HG02588 (cell line): ENCODE data around the gene GLS2.
"Not testable (repeated sequence)": the region's sequence is repeated elsewhere in the genome, so short reads cannot be mapped to it uniquely, and the experiment has no call there.

Experiments used
- ATAC-seq: cut with Tn5 transposase; IDR thresholded peaks from one replicate; pipeline ENCODE4 v1.9.1; 2021; ENCODE audit warnings: mild to moderate bottlenecking, moderate library complexity; ENCODE audit not compliant: unreplicated experiment

GLS2 gene

GRCh38 chr12:56493409-56494105 lies 5.6 kb upstream of the GLS2 start:
- not testable (repeated sequence) for ATAC-seq

GRCh38 chr12:56490360-56490759 lies 2.4 kb upstream of the GLS2 start:
- no peak for ATAC-seq

DNA sequence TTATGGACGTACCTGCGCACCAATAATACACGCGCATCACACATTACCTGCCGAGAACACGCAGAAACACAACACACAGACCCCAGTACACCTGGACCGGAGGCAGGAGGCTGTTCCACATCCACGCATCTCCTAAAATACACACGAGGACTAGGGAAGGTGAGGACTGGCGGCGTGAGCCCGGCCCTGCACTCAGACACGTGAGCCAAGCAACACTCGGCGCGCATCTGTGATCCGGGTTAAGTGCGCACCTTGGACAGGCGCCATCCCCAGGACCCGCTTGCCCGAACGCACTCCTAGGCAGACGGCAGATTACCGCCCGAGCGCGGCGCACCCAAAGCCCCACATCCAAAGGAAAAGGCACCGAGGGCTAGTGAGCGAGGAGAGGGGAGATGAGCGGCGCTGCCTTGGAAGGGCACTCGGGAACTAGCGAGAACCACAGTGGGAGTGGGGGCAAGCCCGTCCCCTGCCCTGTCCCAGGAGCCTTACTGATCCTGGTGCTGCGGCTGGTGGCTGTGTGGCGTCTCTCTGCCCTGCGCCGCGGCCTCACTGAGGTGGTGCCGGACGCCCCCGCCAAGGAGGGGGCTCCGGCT lies 417 bp downstream of the GLS2 start:
- peak; percentile 13 for ATAC-seq

- no peak for ATAC-seq
Measured at GRCh38 chr12:56486694-56487093, 1.3 kb downstream of the GLS2 start.

GRCh38 chr12:56484566-56484965 lies 3.4 kb downstream of the GLS2 start:
- no peak for ATAC-seq

- ATAC-seq = no peak
Measured at GRCh38 chr12:56479625-56480024, 8.3 kb downstream of the GLS2 start.

- ATAC-seq = no peak
Measured at GRCh38 chr12:56477521-56478225, 10.3 kb downstream of the GLS2 start.

DNA sequence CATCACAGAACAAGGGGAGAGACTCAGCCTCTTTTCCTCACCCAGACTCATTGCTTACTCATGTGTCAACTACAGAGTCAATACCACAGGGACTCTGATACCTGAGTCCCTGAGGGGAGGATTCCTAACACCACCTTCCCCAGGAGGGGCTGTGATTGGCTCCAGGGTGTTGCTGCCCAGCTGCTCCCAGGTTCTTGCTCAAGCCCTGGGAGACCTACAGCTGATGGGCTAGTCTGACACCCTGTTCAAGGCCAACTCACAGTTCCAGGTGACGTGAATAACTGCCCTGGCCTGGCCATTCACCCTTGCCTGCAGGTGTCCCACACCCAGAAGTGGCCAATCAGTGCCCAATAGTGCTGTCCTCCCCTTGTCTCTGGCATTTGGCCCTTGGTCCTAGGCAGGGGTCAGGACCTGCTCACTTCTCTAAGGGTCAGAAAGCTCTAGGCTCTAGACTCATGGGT lies 11.0 kb downstream of the GLS2 start:
- no peak for ATAC-seq

- ATAC-seq = no peak
Measured at GRCh38 chr12:56476143-56476542, 11.8 kb downstream of the GLS2 start.

- no peak for ATAC-seq
Measured at GRCh38 chr12:56474389-56474788, 13.6 kb downstream of the GLS2 start.

- no peak for ATAC-seq
Measured at GRCh38 chr12:56469007-56469930, 18.7 kb downstream of the GLS2 start.

GRCh38 chr12:56468216-56469006 lies 19.6 kb downstream of the GLS2 start, which contains the start of gene SPRYD4:
Gene SPRYD4 (plus strand): TSS chr12:56468578. CDS start chr12:56468592, 14 bp downstream.
- ATAC-seq = peak; percentile 87

GRCh38 chr12:56462565-56462964 lies 25.4 kb downstream of the GLS2 start:
- no peak for ATAC-seq

DNA sequence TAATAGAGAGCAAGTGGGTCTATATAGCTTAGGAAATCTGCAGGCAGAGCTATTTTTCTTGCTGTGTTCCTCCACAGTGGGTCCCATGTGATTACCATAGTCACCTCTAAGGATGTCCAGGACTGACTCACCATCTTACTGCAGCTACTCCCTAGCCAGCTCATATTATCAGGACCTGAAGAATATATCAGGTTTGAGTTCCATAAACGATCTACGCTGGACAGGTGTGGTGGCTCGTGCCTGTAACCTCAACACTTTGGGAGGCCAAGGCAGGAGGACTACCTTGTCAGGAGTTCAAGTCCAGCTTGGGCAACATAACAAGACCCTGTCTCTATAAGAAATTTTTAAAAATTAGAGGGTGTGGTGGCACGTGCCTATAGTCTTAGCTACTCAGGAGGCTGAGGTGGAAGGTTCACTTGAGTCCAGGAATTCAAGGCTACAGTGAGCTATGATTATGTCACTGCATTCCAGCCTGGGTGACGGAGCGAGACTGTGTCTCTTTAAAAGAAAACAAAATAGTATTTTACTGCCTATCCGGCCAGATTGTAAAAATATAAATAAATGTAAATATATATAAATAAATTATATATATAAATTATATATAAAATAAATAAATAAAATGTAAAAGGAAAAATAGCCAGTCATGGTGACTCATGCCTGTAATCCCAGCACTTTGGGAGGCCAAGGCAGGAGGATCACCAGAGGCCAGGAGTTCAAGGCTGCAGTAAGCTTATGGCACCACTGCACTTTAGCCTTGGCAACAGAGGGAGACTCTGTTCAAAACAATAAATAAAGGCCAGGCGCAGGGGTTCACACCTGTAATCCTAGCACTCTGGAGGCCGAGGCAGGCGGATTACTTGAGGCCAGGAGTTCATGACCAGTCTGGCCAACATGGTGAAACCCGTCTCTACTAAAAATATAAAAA lies 26.5 kb downstream of the GLS2 start:
- ATAC-seq = no peak

GRCh38 chr12:56457817-56458216 lies 30.1 kb downstream of the GLS2 start:
- ATAC-seq = no peak

DNA sequence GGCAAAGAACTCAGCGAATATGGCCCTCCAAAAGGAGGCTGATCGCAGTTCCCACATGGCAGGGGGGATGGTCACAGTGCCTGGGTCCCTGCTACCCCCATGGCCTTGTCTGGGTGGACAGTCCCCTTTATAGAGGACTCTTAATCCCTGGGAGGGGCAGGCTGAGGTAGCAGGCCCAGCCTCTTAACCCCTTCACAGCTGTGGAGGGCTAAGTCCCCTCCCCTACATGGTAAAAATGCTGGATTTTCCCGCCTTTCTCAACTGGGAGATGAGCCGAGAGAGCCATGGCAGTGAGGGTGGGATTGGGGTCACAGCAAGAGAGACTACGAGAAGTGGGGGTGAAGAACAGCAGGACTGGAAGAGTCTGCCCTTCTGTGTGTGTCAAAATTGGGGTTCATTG lies 33.4 kb downstream of the GLS2 start, which contains the start of gene MIP:
TSS of gene MIP (minus strand) at position 101 of the 400 bp plus-strand sequence. CDS start at position 57, 44 bp downstream.
- no peak for ATAC-seq

DNA sequence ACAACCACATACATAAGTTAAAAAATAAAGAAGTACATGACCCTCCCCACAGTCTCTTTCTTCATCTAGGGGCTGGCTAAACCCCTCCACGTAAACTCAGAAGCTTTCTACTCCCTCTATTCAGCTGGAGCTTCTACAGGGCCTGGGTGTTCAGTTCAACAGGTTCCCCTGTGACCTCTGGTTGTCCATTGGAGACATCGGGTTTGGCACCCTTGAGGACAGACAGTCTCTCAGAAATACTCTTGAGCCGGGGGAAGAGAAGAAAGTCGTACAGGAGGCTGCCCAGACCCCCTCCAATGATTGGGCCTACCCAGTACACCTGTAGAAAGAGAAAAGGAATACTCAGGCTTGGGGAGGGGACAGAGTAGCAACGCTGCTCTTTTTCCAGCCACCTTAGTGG lies 36.8 kb downstream of the GLS2 start:
- ATAC-seq = no peak

- no peak for ATAC-seq
Measured at GRCh38 chr12:56450241-56450640, 37.7 kb downstream of the GLS2 start.

GRCh38 chr12:56449622-56449984 lies 38.4 kb downstream of the GLS2 start:
- ATAC-seq = no peak
